Testis (tissue), 3 donors: Measurements from ENCODE around the gene COLGALT1. TPM values are rescaled to one million over a fixed set of nuclear protein-coding genes. Genes with fewer than 3 reads are reported as not detected.
"Not testable (repeated sequence)": the region's sequence is repeated elsewhere in the genome, so short reads cannot be mapped to it uniquely, and the experiment has no call there.

Source experiments
- DNase-seq: peaks from one replicate; pipeline ENCODE4 v3.0.0-alpha.2; 2019
- H3K27ac ChIP-seq, 2 donors: fragments of 200-600 bp; sonication (generic); one replicate each; pipeline ENCODE4 v1.5.1; 2019
- H3K27me3 ChIP-seq: fragments of 200-600 bp; sonication (generic); one replicate; pipeline ENCODE4 v1.5.1; 2019
- H3K36me3 ChIP-seq: fragments of 200-600 bp; sonication (generic); one replicate; pipeline ENCODE4 v1.5.1; 2017; ENCODE audit warnings: low read depth; ENCODE audit errors: missing control alignments
- H3K4me1 ChIP-seq: fragments of 200-600 bp; sonication (generic); one replicate; pipeline ENCODE4 v1.5.1; 2019
- H3K4me3 ChIP-seq, 2 donors: fragments of 200-600 bp; sonication (generic); one replicate each; pipeline ENCODE4 v1.5.1; 2017 to 2019
- H3K9me3 ChIP-seq: fragments of 200-600 bp; sonication (generic); one replicate; pipeline ENCODE4 v1.5.1; 2017
- POLR2A ChIP-seq: fragments of 450-650 bp; IDR thresholded peaks from one replicate; pipeline ENCODE4 v1.6.1; 2017; ENCODE audit warnings: antibody characterized with exemption, mild to moderate bottlenecking, moderate library complexity
- WGBS, 2 donors: methylation state at CpG; one replicate each; pipeline ENCODE4 v1.1.5; 2018; 5-methylcytosine and 5-hydroxymethylcytosine counted together
- intact Hi-C: fragments of 100-400 bp; cut with DNase I; formaldehyde crosslinking; loops from one replicate; pipeline ENCODE4 v1.15.1; 2023; ENCODE audit warnings: low total_unique reads
- polyA plus RNA-seq: library from polyadenylated mRNA; stranded (reverse); fragments of 350-450 nt; fragmentation: Illumina TruSeq; extraction: RNeasy Lipid Tissue Mini Kit (QIAGEN cat#74804); gene quantifications from one replicate; pipeline ENCODE4 v1.2.3, GENCODE V29; 2014; ENCODE audit warnings: low read depth, low replicate concordance; ENCODE audit not compliant: insufficient read depth
- total RNA-seq, 2 donors: library from RNA; depleted of rRNA; stranded (reverse); fragments of >200 nt; gene quantifications; one replicate each; pipeline ENCODE4 v1.2.3, GENCODE V29; 2016
- TF ChIP-seq, protein P1 (sequence below), 3 experiments: fragments of 450-650 bp in 2 of 3; fragments of 200-600 bp in 1 of 3; sonication (generic) in 1 of 3; IDR thresholded peaks; one replicate each; pipeline ENCODE4 v1.5.1; 2016 to 2019; ENCODE audit warnings: antibody characterized with exemption in 3 of 3, mild to moderate bottlenecking in 2 of 3, moderate library complexity in 1 of 3

COLGALT1 gene
- total and polyA plus RNA-seq, 3 donors from 2014 or later: 52.0 to 94.5 (median 70.3) TPM

DNA sequence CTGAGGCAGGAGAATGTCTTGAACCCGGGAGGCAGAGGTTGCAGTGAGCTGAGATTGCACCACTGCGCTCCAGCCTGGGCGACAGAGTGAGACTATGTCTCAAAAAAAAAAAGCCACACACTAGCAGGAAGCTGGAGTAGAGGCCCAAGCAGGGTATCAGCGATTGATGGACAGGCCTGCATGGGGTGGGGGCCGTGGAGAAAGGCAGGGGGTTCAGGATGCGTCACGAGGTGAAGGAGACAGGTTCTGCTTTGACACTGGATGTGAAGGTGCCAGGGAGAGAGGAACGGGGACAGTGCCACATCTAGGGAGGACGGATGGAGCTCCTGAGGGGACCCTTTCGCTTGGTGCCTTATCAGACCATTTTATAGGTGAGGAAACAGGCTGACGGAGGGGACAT, 7.1 kb downstream of the COLGALT1 start:
- no peaks in the 10 kb centered on the region for H3K9me3 ChIP-seq

DNA sequence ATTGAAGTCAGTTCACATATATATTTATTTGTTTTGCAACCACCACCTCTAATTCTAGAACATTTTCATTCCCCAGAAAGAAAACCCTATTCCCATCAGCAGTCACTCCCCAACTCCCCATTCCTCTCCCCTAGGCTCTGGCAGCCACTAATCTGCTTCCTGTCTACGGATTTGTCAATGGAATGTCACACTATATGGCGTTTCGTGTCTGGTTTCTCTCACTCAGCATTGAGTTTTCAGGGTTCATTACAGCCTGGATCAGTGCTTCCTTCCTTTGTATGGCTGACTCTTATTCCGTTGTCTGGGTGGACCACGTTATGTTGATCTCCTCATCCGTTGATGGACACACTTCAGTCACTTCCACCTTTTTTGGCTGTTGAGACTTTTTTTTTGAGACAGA, 9.3 kb downstream of the COLGALT1 start:
- Histone ChIP-seq H3K36me3 (no peaks in the 10 kb centered on the region), H3K27ac (no peak overlapping the region), H3K4me1 (no peaks in the 10 kb centered on the region), H3K9me3 (no peaks in the 10 kb centered on the region), H3K27me3 (no peaks in the 10 kb centered on the region), H3K4me3 (no peak overlapping the region)
- no peak for TF ChIP-seq POLR2A
- TF ChIP-seq, protein P1, sequence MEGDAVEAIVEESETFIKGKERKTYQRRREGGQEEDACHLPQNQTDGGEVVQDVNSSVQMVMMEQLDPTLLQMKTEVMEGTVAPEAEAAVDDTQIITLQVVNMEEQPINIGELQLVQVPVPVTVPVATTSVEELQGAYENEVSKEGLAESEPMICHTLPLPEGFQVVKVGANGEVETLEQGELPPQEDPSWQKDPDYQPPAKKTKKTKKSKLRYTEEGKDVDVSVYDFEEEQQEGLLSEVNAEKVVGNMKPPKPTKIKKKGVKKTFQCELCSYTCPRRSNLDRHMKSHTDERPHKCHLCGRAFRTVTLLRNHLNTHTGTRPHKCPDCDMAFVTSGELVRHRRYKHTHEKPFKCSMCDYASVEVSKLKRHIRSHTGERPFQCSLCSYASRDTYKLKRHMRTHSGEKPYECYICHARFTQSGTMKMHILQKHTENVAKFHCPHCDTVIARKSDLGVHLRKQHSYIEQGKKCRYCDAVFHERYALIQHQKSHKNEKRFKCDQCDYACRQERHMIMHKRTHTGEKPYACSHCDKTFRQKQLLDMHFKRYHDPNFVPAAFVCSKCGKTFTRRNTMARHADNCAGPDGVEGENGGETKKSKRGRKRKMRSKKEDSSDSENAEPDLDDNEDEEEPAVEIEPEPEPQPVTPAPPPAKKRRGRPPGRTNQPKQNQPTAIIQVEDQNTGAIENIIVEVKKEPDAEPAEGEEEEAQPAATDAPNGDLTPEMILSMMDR (IDR thresholded peaks at IDR 0.05): no peak
- no peak for DNase-seq
- intact Hi-C loops: no loop called here
- WGBS, 2 donors: 71 to 74% methylated on average over 6 of the region's 6 CpGs

More for the DNA sequence above, 7.1 kb downstream of the COLGALT1 start:
- Histone ChIP-seq H3K36me3 (no peaks in the 10 kb centered on the region), H3K4me1 (no peaks in the 10 kb centered on the region), H3K27ac (no peak overlapping the region), H3K27me3 (no peaks in the 10 kb centered on the region), H3K4me3 (no peak overlapping the region)
- no peak for TF ChIP-seq POLR2A
- TF ChIP-seq, protein P1 (IDR thresholded peaks at IDR 0.05): no peak
- intact Hi-C loops: no loop called here
- DNase-seq: no peak
- 78 to 86% methylated on average over 11 of the region's 11 CpGs for WGBS, 2 donors

DNA sequence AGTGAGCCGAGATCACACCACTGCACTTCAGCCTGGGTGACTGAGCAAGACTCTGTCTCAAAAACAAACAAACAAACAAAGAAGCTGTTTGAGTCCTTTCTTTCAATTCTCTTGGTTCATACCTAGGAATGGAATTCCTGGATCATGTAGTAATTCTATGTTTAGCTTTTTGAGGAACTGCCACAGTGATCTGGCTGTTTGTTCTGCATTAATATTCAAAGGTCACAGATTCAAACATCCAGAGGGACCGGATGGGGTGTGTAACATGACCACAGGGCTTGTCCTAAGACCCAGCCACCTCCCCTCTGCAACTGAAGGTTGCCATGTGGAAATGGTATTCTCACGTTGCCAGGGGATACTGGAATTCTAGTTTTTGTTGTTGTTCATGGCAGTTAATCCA, 10.2 kb downstream of the COLGALT1 start:
- 69 to 82% methylated on average over 3 of the region's 3 CpGs for whole genome bisulfite sequencing, 2 donors
- no peak overlapping the region for H3K4me3 ChIP-seq
- no peaks in the 10 kb centered on the region for H3K36me3 ChIP-seq

DNA sequence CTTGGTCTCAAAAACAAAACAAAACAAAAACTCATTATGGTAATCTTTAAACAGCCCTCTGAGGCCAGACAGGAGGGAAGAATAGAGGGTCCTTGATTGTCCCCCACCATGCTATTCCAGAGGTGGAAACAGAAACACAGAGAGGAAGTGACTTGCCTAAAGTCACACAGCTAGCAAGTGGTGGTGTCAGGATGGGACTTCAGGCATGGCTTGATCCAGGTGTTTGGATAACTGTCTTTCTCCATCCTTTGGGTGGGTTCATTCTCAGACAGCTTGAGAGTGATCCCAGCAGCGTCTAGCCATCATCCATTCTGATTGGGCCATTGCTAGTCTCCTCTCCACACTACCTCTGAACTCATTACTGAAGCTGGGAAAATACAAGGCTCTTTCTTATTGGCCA, 12.5 kb downstream of the COLGALT1 start:
- Histone ChIP-seq H3K4me1 (no peaks in the 10 kb centered on the region), H3K36me3 (no peaks in the 10 kb centered on the region), H3K27ac (no peak overlapping the region), H3K9me3 (no peaks in the 10 kb centered on the region), H3K27me3 (no peaks in the 10 kb centered on the region), H3K4me3 (no peak overlapping the region)
- 84 to 89% methylated on average over 1 of the region's 1 CpG for WGBS, 2 donors
- TF ChIP-seq, protein P1 (IDR thresholded peaks at IDR 0.05): no peak
- no peak for TF ChIP-seq POLR2A
- intact Hi-C loops: no loop called here
- no peak for DNase-seq

More for the DNA sequence above, 10.2 kb downstream of the COLGALT1 start:
- Histone ChIP-seq H3K4me1 (no peaks in the 10 kb centered on the region), H3K9me3 (no peaks in the 10 kb centered on the region), H3K27ac (no peak overlapping the region), H3K27me3 (no peaks in the 10 kb centered on the region)
- DNase-seq: no peak
- TF ChIP-seq, protein P1 (IDR thresholded peaks at IDR 0.05): no peak
- no peak for TF ChIP-seq POLR2A
- intact Hi-C loops: no loop called here

DNA sequence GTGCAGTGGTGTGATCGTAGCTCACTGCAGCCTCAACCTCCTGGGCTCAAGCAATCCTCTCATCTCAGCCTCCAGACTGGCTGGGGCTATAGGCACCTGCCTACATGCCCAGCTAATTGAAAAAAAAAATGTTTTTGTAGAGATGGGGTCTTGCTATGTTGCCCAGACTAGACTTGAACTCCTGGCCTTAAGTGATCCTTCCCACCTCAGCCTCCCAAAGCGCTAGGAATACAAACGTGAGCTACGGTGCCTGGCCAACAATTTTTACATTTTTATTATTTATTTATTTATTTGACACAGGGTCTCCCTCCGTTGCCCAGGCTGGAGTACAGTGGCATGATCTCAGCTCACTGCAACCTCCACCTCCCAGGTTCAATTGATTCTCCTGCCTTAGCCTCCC, 14.8 kb downstream of the COLGALT1 start:
- H3K27me3 ChIP-seq, H3K27ac ChIP-seq, H3K36me3 ChIP-seq, H3K9me3 ChIP-seq, DNase-seq, intact Hi-C loops, H3K4me3 ChIP-seq, H3K4me1 ChIP-seq: not testable (repeated sequence)
- WGBS, 2 donors: 92 to 95% methylated on average over 5 of the region's 5 CpGs
